ENCODE data around the gene ATP2A2. TPM values are rescaled to one million over a fixed set of nuclear protein-coding genes. Genes with fewer than 3 reads are reported as not detected.
A peak's percentile ranks its signal among the peaks of the same experiment; 100 is the strongest.

The ATP2A2 gene
- total RNA-seq, 1 donor from 2014 or later, result 1,955 TPM

DNA sequence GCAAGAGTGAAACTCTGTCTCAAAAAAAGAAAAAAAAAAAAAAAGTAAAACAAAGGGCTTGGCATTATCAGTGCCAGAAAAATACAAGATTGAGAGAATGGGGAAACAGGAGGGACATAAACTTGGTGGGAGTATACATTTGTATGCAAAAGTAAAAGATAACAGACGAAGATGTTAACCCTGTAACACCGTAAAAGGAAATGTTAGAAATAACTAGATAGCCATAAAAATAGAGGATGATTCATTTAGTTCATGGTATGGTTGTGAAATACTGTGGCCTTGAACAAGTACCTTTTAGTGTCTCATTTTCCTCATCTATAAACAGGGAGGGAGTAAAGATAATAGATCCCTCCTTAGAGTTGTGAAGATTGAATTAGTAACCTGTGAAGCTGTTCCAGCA lies 33.3 kb downstream of the ATP2A2 start:
- H3K36me3 ChIP-seq, result peaks cover 48% of the 10 kb centered on the region
- H3K27me3 ChIP-seq (ENCODE audit: low read depth), result no peaks in the 10 kb centered on the region
- no peak overlapping the region for H3K4me3 ChIP-seq
- peaks cover 100% of the 10 kb centered on the region for H3K4me1 ChIP-seq
- DNase-seq, result no peak
- intact Hi-C loops (cut with micrococcal nuclease), result no loop called here
- H3K27ac ChIP-seq (replicated peaks), result peak overlapping the region; percentile 43
- TF ChIP-seq, protein P1, sequence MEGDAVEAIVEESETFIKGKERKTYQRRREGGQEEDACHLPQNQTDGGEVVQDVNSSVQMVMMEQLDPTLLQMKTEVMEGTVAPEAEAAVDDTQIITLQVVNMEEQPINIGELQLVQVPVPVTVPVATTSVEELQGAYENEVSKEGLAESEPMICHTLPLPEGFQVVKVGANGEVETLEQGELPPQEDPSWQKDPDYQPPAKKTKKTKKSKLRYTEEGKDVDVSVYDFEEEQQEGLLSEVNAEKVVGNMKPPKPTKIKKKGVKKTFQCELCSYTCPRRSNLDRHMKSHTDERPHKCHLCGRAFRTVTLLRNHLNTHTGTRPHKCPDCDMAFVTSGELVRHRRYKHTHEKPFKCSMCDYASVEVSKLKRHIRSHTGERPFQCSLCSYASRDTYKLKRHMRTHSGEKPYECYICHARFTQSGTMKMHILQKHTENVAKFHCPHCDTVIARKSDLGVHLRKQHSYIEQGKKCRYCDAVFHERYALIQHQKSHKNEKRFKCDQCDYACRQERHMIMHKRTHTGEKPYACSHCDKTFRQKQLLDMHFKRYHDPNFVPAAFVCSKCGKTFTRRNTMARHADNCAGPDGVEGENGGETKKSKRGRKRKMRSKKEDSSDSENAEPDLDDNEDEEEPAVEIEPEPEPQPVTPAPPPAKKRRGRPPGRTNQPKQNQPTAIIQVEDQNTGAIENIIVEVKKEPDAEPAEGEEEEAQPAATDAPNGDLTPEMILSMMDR (IDR thresholded peaks at IDR 0.05; ENCODE audit: borderline replicate concordance), result no peak
- no peaks in the 10 kb centered on the region for H3K9me3 ChIP-seq (replicated peaks)

DNA sequence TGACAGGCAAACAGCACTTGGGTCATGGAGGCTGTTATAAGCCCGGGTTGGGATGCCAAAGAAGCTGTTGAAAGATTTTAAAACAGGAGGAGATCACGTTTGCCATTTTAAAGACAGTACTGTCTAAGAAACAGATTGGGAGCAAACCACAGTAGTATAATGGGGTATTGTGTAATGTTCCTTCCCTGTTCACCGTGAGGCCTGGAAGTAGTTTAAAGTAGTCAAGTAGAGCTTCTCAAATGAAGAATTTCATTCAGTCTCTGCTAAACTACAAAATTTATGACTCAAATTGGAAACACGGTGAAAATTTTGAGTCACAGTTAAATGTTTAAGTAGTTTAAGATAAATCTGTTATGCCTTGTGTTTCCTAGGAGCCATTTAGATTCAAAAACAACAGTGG lies 35.8 kb downstream of the ATP2A2 start:
- Histone ChIP-seq H3K4me3 (no peak overlapping the region), H3K9me3 (replicated peaks) (no peaks in the 10 kb centered on the region), H3K36me3 (peaks cover 44% of the 10 kb centered on the region), H3K27me3 (ENCODE audit: low read depth) (no peaks in the 10 kb centered on the region), H3K27ac (replicated peaks) (peak overlapping the region; percentile 56), H3K4me1 (peaks cover 100% of the 10 kb centered on the region)
- TF ChIP-seq, protein P1 (IDR thresholded peaks at IDR 0.05; ENCODE audit: borderline replicate concordance), result no peak
- no peak for DNase-seq
- intact Hi-C loops (cut with micrococcal nuclease), result no loop called here

DNA sequence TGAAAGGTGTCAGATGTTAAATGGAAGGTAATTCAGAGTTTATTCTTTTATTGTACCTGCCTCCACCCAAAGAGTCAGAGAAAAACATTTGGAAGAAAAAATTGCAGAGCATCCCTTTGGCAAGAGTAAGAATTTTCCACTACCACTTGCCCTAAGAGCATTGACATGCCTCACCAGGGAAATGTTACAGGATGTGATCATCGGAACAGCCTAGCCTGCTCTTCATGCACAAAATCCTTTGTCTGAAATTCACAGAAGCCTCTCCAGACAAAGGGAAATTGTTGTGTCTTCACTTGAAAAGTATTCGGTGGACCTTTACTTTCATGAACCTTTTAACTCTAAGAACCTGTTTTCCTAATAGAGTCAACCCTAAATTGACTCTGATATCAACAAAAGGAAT lies 36.9 kb downstream of the ATP2A2 start:
- intact Hi-C loops (cut with micrococcal nuclease), result no loop called here
- TF ChIP-seq, protein P1 (IDR thresholded peaks at IDR 0.05; ENCODE audit: borderline replicate concordance), result no peak
- Histone ChIP-seq H3K36me3 (peaks cover 54% of the 10 kb centered on the region), H3K4me1 (peaks cover 100% of the 10 kb centered on the region), H3K9me3 (replicated peaks) (no peaks in the 10 kb centered on the region), H3K27me3 (ENCODE audit: low read depth) (no peaks in the 10 kb centered on the region), H3K4me3 (no peak overlapping the region), H3K27ac (replicated peaks) (peak overlapping the region; percentile 56)
- DNase-seq, result no peak

DNA sequence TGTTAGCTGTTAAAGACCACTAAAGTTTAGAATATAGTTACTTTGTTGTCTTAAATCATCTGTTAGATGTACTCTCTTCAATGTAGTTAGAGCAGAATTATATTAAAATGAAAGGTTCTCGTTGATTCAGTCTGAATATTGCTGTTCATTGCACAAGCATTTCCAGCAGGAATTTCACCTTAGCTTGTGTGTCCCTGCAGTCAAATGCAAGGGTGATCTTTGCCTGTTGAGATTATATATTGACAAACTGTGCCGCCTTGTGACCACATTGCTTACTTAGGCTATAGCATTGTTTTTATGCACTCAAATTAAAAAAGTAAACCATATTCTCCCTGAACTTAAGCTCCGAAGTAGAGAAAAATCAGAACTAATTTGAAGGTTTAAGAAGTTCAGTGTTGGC lies 39.5 kb downstream of the ATP2A2 start:
- intact Hi-C loops (cut with micrococcal nuclease), result no loop called here
- Histone ChIP-seq H3K4me3 (peak overlapping the region; percentile 4), H3K27me3 (ENCODE audit: low read depth) (no peaks in the 10 kb centered on the region), H3K4me1 (peaks cover 99% of the 10 kb centered on the region), H3K27ac (replicated peaks) (peak overlapping the region; percentile 1), H3K36me3 (peaks cover 60% of the 10 kb centered on the region), H3K9me3 (replicated peaks) (no peaks in the 10 kb centered on the region)
- TF ChIP-seq, protein P1 (IDR thresholded peaks at IDR 0.05; ENCODE audit: borderline replicate concordance), result no peak
- DNase-seq, result no peak

DNA sequence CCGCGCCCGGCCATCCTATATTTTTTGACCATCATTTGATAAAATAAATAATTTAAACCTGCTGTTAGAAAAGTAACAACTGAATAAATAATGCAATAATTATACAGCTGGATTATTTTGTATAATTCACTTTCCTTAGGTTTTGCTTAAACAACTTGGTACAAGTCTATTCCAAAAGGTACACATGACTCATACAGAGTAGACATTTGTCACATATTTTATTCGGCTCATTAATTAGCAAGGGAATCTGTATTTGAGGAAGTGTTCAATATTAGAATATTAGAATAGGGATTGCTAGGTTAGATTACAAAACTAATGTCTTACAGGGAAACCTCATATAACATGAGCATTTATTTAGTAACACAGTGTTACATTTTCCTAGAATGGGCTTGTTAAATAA lies 48.7 kb downstream of the ATP2A2 start:
- Histone ChIP-seq H3K27ac (replicated peaks) (no peak overlapping the region), H3K4me3 (no peak overlapping the region), H3K9me3 (replicated peaks) (no peaks in the 10 kb centered on the region), H3K36me3 (peaks cover 98% of the 10 kb centered on the region), H3K4me1 (peaks cover 96% of the 10 kb centered on the region), H3K27me3 (ENCODE audit: low read depth) (no peaks in the 10 kb centered on the region)
- TF ChIP-seq, protein P1 (IDR thresholded peaks at IDR 0.05; ENCODE audit: borderline replicate concordance), result no peak
- intact Hi-C loops (cut with micrococcal nuclease), result no loop called here
- DNase-seq, result no peak

DNA sequence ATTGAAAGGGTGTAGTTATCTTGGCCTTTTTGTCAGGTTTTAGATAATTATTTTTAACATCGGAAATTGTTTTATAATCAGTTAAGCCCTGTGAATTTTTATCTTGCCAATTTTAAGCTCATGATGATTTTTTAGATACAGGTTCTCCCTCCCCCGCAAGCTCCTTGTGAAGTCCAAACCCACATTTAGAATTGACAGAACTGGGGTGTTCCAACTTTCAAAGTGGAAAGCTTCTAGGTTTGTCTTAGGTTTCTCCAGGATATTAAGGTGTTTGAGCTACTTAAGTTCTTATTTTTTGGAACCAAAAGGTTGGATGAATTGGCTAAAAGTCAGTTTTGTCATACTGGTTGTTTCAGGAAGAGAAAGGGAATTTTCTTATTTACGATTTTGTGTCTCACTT lies 49.1 kb downstream of the ATP2A2 start:
- peaks cover 97% of the 10 kb centered on the region for H3K4me1 ChIP-seq

More for the DNA sequence above, 49.1 kb downstream of the ATP2A2 start:
- no peaks in the 10 kb centered on the region for H3K9me3 ChIP-seq (replicated peaks)
- H3K36me3 ChIP-seq, result peaks cover 98% of the 10 kb centered on the region
- TF ChIP-seq, protein P1 (IDR thresholded peaks at IDR 0.05; ENCODE audit: borderline replicate concordance), result no peak
- no peak for DNase-seq
- no peak overlapping the region for H3K4me3 ChIP-seq
- peak overlapping the region; percentile 36 for H3K27ac ChIP-seq (replicated peaks)
- intact Hi-C loops (cut with micrococcal nuclease), result no loop called here
- H3K27me3 ChIP-seq (ENCODE audit: low read depth), result no peaks in the 10 kb centered on the region

Measured in left ventricle myocardium inferior (tissue), 1 donor.